Hematopoietic multipotent progenitor cell treated with erythropoietin and hydrocortisone succinate and interleukin-3 and kit ligand, for 17 days (in vitro differentiated cells): ENCODE data around the gene ANKS1B.
"Not testable (repeated sequence)": the region's sequence is repeated elsewhere in the genome, so short reads cannot be mapped to it uniquely, and the experiment has no call there.

ENCODE experiments used
- DNase-seq: peaks from one replicate; pipeline ENCODE4 v3.0.0-alpha.2; 2015; ENCODE audit warnings: low spot score

The ANKS1B gene

DNA sequence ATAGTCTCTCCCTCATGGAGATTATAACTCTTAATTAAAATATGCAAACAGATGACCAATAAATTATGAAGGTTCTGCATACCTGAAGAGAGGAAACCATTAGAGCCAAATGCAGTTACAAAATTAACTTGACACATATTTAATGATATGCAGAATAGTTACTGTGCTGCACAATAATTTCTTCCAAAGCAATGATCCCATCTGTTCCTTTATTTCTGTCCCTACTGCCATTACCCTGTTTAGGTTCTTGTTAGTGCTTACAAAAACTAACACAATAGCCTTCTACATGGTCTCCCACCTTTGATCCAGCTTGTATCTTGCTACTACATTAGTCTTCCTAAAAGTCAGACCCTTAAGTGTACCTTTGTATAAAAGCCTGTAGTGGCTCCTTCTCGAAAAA is 928.5 kb downstream of the ANKS1B start:
- DNase-seq, result no peak

DNA sequence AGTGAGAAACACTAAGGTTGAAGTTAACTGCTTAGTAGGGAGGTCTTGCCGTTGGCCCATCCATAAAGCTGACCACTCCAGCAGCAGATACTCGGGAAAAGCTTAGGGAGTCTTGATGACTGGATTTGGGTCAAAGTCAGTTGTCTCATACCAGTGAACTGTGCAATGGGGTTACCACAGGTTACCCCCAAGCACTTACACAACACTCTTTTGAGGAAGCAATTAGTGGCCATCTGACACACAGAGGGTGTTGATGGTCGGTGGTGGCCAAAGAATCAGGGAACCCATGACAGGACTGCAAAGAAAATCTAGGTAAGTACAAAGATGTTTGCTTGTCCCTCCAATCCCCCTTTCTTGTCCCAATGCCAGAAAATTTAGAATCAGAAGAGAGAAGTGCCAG is 929.4 kb downstream of the ANKS1B start:
- DNase-seq, result no peak

DNA sequence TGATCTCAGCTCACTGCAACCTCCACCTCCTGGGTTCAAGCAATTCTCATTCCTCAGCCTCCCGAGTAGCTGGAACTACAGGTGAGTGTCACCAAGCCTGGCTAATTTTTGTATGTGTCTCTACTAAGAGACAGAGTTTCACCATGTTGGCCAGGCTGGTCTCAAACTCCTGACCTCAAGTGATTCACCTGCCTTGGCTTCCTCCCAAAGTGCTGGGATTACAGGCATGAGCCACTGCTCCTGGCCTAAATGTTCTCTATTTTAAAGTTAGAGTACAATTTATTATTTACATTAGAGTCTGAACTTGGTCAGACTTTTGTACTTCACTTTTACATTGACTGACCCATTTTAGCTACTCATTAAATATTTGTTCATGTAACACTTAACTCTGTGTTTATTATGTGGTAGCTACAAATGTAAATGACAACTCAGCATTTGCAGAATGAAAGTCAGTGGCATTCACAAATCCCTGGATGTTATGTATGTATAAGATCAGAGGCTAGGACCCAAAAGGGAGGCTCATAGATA is 930.1 kb downstream of the ANKS1B start:
- no peak for DNase-seq

DNA sequence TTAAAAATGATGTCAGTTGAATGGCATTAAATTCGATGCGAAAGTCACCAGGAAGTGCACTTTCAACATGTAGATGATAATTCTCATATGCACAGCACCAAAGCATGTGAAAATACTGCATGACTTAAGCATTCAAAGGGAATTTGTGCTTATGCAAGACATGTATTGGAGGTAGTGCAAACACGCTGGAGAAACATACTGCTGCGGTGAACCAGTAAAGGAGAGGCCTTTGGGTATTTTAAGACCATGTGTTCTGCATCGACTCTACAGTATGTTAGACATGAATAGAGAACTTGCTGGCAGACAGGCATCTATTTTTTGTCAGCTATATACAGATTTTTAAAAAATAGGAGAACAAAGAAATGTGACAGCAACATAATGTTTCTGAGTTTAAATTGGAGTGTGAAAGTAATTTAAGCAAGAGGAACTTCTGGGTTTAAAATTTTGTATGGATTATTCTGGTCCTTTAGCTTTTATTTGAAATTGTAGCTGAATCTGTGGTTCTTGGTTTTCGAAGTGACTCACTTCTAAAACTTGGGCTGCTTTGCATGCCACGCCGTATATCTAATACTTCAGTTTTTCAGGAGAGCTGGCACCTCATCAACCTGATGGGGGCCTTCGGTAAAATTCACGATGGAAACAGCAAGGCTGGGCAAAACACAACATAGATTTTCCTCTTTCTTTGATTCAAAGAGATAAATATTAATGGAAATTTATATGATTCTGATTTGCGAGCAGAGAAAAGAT is 930.9 kb downstream of the ANKS1B start:
- DNase-seq, result no peak

DNA sequence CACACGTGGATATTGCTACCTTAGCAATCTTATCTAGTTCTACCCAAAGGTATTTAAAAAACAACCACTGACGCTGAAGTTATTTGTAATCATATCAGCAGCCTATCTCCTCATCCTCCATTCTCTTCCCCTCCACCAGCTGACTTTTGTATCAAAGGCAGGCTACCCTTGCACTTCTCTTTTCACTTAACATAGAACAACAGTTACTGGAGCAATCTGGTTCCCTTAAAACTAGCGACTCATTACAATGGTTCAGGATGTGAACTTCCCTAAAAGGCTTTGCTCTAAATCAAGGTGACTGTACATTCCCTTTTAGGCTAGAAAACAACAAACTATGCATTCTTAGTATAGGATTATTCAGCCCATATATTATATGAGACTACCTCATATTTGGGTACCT is 935.0 kb downstream of the ANKS1B start:
- DNase-seq, result no peak

DNA sequence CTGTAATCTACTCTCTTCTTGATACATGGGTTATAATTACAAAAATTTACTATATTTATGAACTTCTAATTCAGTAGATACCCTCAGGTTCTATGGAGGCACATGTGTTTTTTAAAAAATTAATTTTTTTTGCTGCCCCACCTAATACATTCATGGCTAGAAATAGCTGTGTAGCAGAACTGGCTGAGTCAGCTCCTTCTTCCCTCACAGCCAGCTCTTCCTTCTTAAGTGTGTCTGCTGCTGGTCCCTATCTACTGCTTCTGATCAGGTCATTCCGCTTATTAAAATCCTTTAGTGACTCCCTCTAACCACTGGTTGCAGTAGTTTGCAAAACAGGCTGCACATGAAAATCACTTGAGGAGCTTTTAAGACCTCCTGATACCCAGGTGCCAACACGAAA is 939.6 kb downstream of the ANKS1B start:
- DNase-seq, result no peak

DNA sequence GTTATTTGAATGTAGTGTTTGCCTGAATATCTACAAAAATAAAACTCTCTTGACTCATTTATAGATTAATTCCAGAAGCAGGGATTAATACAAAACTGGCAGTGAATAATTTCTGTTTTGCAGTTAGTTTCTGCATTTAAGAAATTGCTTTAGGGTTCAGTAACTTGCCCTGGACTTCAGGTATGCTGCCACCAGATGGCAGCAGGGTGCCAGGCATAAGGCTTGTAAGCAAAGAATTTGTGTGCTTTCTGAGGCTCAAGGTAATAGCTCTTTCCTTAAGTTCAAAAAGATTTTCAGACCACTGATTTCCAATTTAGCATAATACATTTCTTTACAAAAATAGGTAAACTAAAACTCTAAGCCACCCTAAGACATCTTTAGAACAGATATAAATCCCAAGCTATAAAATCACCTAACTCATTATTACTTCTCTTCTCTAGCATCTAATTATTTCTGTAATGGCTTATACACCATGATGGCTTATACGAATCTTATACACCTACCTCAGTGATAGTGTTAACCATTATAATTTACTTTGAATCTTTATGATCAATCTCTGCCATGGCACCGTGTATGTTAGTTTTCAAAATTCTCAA is 941.3 kb downstream of the ANKS1B start:
- peak; percentile 10 for DNase-seq

DNA sequence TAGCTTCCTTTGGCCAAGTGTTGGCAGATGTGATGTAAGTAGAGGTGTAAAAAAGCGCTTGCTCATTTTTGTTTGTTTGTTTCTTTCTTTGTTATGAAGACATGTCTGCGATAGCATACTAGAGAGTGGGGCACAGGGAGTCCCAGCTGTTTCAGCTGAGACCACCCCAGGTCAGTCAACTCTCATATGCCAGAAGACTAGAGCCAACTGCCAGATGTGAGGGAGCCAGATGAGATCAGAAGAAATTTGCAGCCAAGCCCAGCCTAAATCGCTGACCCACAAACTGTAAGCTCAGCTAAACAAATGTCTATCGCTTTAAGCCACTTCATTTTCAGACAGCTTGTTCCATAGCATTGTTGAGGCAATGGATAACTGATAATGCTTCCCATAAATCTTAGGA is 942.5 kb downstream of the ANKS1B start:
- DNase-seq, result no peak

DNA sequence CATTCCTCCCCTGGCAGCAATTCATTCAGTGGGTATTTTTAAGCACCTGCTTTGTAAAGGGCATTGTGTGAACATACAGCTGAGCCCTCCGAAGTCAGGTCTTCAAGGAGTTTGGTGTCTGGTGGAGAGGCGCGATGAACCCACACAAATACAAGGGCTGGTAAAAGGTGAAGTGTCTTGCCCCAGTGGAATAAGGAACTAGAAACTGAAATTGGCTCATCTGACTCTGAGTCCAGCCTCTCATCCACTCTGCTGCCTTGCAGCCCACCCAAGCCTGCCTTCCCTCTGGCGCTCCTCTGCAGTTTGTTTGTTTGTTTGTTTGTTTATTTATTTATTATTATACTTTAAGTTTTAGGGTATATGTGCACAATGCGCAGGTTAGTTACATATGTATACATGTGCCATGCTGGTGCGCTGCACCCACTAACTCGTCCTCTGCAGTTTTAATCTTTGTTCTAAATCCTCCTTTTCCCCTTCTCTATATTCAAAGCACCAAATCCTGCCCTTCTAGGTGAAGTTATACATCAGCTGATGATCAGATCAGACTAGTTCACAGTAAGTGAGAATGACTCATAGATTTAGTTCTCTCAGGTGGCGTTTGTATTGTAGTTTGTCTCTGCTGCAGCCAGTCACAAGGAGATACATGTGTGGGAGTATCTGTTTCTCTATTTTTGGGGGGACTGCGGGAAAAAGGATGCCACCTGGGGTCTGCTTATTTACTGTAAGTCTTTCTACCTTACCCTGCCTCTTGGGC is 945.2 kb downstream of the ANKS1B start:
- no peak for DNase-seq

DNA sequence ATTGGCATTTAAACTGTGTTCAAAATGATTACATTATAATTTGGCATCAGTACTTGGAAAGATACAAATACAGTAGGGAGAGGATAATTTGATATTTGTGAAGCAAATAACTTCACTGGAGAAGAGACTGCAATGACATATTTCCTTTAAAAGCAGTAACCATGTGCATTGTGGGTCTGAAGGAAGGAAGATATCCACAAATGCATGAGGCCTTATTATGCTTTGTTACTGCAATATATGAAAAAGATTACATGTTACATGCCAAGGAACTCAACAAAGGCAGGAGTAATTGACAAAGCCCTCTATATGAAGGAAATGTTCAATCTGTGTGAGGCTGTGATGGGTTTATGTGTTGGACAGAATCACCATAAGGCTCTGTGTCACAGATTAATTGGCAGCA is 948.2 kb downstream of the ANKS1B start:
- DNase-seq, result no peak

DNA sequence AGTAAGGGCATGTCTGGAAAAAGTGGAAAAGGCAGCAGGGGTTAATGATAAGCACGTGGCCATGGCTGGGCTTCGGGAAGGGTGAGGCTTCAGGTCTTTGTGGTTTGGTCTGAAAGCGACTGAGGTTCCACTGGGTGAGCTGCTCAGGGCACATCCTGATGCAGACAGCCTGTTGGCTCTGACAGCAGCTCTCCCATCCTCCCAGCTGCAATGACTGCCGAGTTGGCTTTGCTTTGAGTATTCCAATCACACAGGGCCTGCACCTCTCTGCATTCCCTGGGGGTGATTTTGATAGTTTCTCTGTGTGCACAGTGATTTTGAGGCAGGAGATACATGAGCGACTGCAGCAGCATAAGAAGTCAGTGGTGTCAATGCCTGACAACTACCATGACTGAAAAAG is 948.9 kb downstream of the ANKS1B start:
- no peak for DNase-seq

DNA sequence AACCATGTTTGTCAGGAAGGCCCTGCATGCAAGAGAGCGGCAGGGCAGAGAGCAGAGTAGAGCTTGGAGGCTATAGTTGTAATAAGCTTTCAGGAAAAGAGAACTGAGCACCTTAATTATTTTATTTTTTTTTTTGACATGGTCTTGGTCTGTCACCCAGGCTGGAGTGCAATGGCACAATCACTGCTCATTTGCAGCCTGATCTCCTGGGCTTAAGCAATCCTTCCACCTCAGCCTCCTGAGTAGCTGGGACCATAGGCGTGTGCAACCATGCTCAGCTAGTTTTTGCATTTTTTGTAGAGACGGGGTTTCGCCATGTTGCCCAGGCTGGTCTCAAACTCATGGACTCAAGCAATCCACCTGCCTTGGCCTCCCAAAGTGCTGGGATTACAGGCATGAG is 950.5 kb downstream of the ANKS1B start:
- not testable (repeated sequence) for DNase-seq

DNA sequence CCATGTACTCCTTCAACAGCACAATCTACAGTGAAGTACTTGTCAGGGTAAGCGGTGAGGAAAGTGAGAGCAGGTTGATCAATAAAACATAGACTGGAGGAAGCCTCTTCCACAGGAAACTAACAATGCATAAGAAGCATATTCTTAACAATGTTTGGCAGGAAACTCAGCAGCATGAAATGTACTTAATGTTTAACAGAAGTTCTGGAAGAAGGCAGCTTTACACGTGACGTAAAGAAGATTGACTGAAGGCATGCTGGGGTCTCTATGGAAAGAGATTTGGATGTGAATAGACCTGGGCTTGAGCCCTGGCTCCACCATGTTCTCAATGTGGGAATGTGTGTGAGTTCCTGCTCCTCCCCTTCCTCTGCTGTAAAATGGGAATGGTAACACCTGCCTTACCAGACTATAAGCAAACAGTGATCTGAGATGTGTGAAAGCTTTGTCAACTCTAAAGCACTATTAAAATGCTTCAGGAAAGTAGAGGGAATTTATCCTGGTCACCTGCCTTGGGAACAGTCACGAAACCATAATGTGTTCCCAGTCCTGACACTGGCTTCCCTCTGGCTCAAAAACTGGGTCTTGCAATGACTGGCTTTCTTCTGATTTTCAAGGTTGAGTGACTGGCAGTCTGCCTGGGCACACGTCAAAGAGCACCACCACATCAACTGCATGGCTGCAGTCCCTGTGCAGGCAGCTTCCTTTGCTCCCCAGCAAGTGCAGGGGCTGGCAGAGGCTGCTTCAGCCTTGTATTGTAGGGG is 955.0 kb downstream of the ANKS1B start:
- no peak for DNase-seq

DNA sequence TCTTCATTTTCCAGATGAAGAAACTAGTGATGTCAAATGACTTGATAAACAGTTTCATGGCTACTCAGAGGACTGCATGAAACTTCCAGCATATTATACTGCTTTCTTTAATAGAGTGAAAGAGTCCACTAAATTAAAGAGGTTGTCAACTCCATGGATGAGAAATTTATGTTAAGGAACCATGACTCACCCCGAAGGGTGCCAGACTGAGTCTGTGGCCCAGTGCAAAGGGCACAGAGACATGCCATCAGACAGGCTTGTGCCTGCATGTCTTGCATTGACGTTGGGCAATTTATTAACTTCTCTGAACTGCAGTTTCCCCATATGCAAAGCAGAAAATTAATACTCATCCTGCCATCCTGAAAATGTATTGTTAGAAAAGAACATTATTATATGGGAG is 957.3 kb downstream of the ANKS1B start:
- DNase-seq, result no peak

DNA sequence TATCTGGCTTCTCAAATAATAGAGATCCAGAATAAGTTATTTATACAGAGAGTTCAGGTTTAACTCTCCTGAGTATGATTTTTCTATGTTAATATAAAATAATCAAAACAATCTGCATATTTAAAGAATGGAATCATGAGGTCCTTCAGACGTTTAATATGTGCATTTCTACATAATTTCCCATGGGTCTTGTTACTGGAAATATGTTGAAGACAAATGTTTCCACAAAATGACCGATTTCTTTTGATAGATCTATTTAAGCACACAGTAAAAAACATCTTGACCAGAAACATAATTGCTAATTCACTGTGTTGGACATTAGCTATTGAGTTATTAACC is 957.7 kb downstream of the ANKS1B start:
- DNase-seq, result no peak

DNA sequence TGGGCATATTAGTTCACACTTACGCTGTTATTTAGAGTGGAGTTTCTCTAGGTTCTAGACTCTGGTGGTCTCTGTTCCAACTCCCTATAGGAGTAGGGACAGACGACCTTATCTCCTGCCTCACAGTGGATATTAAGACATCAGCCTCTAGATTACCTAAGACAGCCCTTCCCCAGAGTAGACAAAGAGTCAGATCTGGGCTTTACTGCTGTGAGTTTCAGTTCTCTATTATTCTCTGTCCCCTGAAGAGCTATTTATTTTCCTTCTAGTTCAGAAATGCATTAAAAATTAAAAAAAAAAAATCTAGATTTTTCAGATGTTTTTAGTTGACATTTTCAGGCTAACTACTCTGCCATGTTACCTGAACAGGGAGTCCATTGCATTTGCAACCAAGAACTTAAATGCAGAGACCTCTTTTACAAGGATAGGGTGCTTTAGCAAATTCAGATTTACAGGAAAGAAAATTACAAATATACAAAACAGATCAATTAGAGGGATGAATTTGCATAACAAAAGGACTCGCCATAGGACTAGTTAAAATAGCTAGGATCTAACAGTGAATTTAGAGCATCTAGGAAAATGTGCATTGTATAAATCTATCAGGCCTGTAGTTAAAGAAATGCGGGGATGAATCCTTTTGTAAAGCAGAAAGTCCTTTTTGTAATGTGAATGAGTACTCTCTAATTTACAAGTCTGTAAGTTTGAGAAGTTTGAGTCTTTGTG is 958.2 kb downstream of the ANKS1B start:
- DNase-seq, result no peak

DNA sequence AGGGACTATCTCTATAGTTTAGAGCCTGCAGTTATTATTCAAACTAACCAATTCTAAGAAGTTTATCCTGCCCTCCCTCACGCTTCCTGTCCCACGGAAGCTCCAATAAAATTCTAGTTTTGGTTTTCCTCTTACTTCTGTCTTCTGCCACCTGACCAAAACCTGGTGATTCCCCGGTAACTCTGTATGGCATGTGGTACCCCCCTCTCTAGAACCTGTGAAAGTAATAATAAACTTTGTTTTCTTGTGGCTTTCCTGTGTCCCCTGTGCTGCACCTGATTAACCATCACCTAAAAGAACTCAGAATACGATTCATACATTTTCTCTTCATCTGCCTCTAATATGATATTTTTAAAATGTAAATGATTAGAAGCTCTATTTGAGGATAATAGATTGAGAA is 959.9 kb downstream of the ANKS1B start:
- no peak for DNase-seq

DNA sequence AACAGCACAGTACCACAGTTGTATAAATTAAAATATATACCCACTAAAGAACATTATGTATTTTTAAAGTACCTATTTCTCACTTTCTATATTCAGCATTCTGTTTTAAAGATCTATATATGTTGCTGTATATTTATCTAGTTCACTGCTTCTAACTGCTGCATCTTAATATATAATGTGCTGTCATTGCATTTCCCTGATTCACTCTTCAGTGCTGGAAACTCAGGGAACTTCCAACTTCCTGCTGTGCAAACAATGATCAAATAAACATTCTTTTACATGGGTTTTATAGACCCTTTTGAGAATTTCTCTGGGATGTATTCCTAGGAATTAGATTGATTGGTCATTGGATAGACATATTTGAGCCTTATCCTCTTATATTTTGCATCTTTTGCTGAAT is 960.5 kb downstream of the ANKS1B start:
- no peak for DNase-seq

DNA sequence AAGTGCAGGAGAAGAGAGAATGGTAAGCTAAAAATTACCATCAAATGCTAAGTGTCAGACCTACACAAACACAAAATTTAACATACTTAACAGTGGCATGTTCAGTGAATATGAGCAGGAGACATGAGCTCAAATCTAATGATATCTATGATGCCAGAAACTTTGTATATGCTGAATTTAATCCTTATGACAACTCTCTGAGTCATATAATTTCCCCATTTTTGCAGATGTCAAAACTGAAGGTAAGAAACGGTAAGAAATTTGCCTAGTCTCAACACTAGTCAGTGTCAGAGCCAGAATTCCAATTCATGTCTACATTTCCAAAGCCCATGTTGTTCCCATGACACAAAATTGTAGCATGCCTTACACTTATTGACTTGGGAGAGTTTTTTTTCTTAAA is 963.9 kb downstream of the ANKS1B start:
- no peak for DNase-seq

DNA sequence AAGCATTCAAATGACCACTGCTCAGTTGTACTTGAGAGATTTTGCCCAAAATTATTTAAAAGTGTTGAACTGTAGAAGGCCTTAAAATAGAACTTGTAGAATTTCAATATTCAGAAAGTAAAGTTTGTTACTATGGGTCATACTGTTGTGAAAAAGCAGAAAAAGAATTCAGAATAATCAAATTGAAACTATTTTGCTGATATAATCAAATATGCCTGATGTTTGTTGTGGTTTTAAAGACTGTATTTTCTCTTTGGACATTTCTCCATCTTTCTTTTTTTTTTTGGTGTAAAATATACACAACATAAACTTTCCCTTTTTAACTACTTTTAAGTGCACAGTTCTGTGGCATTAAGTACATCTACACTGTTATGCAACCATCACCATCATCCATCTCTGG is 964.9 kb downstream of the ANKS1B start:
- DNase-seq, result no peak

DNA sequence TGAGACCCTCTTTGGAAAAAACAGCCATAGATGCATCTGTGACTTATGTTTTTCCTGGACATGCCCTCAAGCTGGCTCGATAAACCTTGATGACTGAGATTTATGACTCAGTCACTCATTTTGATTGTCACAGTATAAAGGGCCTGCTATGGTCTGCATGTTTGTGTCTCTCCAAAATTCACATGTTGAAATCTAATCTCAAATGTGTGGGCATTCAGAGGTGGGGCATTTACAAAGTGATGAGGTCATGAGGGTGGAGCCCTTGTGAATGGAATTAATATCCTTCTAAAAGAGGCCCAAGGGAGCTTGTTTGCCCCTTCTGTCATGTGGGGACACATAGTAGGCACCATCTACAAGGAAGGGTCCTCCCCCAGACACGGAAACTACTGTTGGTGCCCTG is 966.8 kb downstream of the ANKS1B start:
- DNase-seq, result no peak
